Measurements from ENCODE around the gene ARRDC4.

- no peak for TF ChIP-seq CTCF (conservative IDR thresholded peaks at IDR 0.05; ENCODE audit: low read length)
- no peak for TF ChIP-seq EZH2phosphoT487 (IDR thresholded peaks at IDR 0.05; ENCODE audit: borderline replicate concordance, low read depth, low read length)
These were observed 45.8 kb upstream of the ARRDC4 start for GRCh38 chr15:97914711-97915110.

All from OCI-LY7 (cell line).